ENCODE results near the gene UGT1A10. TPM values are rescaled to one million over a fixed set of nuclear protein-coding genes. Genes with fewer than 3 reads are reported as not detected.

UGT1A10 gene
- total RNA-seq, 1 donor from 2014 or later: 3.0 TPM

DNA sequence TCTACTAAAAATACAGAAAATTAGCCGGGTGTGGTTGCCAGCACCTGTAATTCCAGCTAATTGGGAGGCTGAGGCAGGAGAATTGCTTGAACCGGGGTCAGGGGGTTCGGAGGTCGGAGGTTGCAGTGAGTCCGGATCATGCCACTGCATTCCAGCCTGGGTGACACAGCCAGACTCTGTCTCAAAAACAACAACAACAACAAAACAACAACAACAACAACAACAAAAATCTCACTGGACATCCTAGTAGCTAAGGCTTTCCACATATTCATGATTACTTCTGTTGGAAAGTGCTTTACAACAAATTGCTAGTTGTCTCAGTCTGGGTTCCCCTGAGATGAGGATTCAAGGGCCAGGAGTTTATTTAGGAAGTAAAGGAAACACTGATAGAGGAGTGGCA, 137.6 kb downstream of the UGT1A10 start:
- DNase-seq (ENCODE audit: low spot score): no peak

GRCh38 chr2:233775414-233775813, 139.2 kb downstream of the UGT1A10 start:
- no peak for DNase-seq (ENCODE audit: low spot score)

DNA sequence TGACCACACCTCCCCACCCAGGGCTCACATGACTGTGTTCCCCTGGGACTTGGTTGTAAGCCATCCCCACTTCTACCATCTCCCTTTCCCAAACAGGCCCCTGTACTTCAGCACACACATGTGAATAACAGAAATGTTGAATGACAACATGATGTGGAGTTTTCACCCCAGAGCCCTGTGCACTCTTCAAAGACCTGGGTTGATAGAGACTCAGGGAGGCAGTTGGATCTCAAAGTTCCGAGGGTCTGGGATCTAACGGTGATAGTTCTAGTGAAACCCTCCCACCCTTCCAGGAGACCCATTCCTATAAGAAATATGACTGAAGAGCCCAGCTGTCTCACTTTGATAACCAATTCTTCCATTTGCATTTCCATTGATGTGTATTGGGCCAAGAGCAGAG, 141.8 kb downstream of the UGT1A10 start, which contains the start of gene MROH2A:
TSS of gene MROH2A (plus strand) at position 301 of the 400 bp plus-strand sequence. CDS start 1,029 bp downstream, outside the sequence.
- DNase-seq (ENCODE audit: low spot score): no peak

DNA sequence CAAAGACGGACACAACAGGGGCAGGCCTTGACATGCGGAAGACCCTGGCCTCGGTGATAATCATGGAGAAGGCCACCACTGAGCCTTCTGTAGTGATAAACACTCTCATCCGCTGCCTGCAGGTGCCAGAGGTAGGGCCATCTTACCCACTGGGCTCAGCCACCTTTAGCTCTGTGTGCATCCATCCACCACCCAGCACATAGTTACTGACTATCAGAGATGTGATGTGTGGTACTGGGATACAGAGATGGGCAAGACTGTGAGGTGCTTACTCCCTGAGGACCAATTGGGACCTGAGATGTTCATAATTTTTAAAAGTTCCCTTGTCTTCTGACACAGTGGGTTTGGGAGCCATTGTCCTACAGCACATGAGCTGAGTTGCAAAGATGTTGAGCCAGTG, 143.5 kb downstream of the UGT1A10 start:
- no peak for DNase-seq (ENCODE audit: low spot score)

DNA sequence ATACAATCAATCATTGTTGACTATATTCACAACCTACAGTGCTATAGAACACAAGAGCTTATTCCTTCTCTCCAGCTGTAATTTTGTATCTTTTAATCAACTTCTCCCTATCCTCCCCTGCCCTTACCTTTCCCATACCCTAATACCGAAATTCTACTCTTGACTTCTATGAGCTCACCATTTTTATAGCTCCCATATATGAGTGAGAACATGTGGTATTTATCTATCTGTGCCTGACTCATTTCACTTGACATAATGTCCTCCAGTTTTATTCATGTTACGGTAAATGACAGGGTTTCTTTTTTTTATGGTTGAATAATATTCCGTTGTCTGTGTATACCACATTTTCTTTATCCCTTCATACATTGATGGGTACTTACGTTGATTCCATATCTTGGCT, 144.5 kb downstream of the UGT1A10 start:
- DNase-seq (ENCODE audit: low spot score): no peak

- DNase-seq (ENCODE audit: low spot score): no peak
Observed at GRCh38 chr2:233789554-233789953, 153.3 kb downstream of the UGT1A10 start.

DNA sequence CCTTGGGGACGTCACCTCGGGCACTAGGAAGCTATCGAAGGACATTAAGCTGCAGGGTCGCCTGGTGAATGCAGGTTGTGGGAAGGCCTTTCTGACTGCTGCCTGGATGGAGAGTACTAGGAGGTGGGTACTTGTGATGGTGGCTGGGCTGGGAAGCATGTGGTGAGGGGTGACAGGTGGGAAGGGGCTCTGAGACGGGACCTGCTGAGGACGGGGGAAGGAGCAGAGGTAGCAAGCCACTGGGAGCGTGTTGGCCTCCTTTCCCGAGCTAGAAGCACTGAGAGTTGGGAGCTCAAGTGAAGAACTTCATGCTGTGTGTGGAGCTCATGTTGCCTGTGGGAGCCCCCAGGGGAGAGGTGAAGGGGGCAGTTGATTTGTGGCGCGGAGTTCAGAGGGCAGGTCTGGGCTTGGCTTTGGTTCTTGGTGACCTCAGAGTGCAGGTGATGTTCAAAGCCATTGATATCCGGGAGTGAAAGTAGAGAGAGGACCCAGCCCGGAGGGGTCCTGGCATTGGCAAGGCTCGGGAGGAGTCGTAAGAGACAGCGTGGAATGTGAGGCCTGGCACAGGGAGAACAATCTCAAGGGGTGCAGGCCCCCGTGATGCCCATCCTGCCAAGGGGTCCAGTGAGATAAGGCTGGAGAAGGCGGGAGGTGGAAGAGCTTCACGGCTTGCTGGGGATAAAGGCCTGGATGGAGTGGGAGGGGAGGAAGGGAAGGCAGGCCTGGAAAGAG, 155.1 kb downstream of the UGT1A10 start:
- no peak for DNase-seq (ENCODE audit: low spot score)

DNA sequence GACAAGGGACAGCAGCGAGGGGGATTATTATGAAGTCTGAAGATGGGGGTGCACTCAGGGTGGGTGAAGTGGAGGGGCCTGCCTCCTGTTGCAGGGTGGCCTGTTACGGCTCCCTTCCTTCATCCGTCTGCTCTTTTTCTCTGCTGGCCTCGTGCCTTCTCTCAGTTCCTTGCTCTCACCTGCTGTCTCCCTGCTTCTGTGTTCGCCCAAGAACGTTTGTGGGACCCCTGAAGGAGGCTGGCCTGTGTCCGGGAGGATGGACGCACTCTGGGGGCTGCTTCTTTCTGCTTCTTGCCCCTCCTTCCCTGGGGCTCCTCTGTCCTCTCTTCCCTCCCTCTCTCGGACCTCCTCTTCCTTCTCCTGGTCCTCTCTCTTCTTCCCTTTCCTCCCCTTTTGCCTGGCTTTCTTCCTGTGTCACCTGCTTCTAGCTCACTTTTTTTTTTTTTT, 155.7 kb downstream of the UGT1A10 start:
- DNase-seq (ENCODE audit: low spot score): no peak

DNA sequence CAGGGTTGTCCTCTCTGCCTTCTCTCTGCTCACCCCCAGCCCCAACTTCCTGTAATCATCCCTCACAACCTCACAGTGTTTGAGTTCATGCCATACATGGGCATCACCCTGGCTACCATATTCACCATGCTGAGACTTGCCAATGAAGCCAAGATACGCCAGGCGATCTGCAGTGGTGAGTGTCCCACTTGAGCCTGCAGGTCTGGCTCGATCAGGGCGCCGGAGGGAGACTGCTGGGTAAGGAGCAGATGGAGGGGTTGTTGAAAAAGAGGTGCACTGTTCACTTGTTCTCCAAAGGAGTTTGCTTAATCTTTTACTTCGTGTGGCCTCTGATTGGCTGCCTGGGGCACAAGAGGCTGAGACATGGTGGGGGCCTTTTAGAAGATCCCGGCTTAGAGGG, 156.5 kb downstream of the UGT1A10 start:
- DNase-seq (ENCODE audit: low spot score): no peak

DNA sequence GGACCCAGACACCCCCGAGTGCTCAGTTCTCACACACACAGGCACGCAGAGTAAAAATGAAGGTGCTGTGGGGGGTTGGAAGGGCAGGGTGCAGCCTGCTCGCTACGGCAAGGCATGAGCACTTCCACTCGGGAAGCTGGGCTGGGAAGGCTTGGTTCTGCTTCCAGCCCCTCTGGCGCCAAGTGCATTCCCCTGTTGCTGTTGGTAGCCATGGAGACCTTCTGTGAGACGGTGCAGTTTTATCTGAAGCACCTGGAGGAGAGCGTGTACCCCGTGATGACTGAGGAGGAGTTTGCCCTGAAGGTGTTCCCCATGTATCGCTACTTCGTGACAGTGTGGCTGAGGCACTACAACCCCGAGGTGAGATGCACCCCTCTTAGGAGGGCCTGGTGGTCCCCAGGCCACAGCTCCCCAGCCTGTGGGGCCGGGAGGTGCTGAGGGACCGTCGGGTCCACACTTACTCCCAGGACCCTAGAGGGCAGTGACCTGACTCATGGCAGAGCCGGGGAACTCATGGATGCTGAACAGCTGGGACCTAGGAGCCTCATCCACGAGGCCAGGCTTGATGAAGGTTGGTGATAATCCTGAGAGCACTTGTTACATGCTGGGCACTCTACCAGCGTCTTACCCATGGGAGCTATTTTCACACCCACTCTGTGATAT, 157.3 kb downstream of the UGT1A10 start:
- DNase-seq (ENCODE audit: low spot score): no peak

- no peak for DNase-seq (ENCODE audit: low spot score)
Observed at GRCh38 chr2:233794128-233794658, 157.9 kb downstream of the UGT1A10 start.

DNA sequence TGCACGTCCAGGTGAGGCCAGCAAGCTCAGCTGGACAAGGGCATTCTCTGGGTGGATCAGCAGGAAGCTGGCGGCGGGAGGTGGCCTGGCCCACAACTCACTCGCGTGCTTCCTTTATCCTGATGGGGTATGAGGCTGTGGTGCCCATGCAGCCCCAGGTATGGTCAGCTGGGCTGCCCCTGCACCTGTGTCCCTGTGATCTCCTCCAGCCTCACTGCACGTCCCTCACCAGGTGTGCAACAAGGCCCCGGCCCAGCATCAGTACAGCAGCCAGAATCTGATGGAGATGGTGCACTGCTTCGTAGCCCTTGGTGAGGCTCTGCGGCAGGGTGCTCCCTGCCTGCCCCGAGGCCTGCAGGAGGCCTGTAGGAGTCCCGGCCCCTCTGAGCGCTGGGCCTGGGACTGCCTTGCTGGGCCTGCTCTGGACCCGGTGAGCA, 159.5 kb downstream of the UGT1A10 start:
- no peak for DNase-seq (ENCODE audit: low spot score)

DNA sequence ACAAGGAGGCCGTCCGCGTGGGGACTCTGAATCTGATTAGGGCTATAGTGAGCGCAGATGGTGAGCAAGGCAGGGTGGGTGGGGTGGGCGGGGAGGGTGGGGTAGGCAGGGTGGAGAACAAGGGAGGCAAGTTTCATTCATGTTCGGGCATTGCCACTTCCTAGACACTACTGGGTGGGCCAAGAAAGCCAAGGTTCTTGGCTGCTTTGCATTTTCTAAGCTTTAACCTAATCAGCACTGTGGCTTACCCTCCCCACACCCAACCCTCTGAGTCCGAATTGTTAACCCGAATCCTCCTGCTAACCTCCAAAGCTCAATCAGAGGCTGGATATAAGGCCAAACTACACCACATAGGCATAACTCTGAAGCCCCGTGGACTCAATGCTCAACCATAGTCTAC, 160.0 kb downstream of the UGT1A10 start:
- no peak for DNase-seq (ENCODE audit: low spot score)

GRCh38 chr2:233798335-233799086, 162.3 kb downstream of the UGT1A10 start:
- peak; percentile 25 for DNase-seq (ENCODE audit: low spot score)

GRCh38 chr2:233799087-233799665, 162.9 kb downstream of the UGT1A10 start:
- DNase-seq (ENCODE audit: low spot score): peak; percentile 37

DNA sequence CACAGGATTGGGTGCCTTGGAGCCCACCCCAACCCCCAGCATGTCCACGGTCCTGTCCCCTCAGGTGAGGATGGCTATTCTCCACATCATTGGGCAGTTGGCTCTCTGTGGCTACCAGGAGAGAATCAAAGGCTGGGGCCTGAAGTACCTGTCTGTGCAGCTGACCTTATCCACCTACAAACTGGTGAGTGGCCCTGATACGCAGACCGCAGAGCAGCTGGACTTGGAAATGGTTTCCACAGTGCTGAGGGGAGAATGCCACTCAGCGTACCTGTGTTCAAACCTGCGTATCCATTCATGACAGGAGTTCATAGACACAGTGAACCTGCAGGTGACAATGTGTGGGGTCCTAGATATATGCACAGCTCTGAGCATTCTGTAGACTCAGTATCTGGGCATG, 163.5 kb downstream of the UGT1A10 start:
- DNase-seq (ENCODE audit: low spot score): no peak

DNA sequence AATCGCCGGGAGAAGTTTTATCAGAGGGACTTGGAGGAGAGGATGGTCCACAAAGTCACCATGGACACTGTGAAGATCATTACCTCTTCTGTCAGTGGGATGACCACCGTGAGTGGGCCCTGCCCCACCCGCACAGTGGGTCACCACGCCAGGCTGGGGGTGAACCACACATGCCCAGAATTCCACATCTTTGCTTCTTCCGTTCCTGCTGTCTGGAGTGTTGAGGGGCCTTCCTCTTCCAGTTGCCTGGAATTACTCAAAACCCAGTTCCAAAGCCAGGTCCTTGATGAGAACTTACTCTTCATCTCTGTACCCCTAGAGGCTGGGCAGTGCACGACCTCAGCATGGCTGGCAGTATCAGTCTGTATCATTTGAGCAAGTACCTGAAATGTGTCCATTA, 164.0 kb downstream of the UGT1A10 start:
- peak; percentile 20 for DNase-seq (ENCODE audit: low spot score)

DNA sequence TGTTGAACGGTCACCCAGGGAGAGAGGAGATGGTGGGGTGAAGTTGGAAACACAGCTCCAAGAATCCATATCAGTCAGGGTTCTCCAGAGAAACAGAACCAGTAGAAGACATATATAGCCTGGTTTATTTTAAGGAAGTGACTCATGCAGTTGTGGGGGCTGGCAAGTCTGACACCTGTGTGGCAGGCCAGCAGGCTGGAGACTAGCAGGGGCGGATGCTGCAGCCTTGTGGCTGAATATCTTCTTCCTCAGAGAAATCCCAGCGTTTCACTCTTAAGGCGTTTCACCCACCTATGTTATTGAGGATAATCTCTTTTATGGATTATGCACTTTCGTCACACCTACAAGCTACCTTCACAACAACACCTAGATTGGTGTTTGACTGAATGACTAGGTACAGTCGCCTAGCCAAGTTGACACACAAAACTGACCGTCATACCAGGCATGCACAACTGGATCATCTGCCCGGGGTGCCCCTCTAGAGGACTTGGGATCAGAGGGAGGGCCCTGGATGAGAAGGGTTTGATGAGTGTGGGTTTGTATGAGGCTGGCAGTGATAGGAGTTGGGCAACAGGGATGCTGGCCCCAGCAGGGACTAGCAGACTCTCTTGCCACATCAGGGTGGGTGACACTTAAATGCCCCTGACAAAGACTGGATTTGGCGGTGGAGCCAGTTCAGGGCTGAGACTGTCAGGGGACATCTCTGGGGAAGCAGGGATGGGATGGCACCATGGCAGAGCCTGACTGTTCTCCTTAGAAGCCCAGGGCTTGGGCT, 165.3 kb downstream of the UGT1A10 start:
- no peak for DNase-seq (ENCODE audit: low spot score)

- no peak for DNase-seq (ENCODE audit: low spot score)
Observed at GRCh38 chr2:233802132-233802815, 166.0 kb downstream of the UGT1A10 start.

- DNase-seq (ENCODE audit: low spot score): no peak
Observed at GRCh38 chr2:233803292-233803911, 167.2 kb downstream of the UGT1A10 start.
